ENCODE measurements around the gene PIK3R3.

PIK3R3 gene

GRCh38 chr1:46132529-46133180, at the start of gene PIK3R3:
TSS of gene PIK3R3 (minus strand) at chr1:46132629. CDS start at chr1:46131952, 677 bp downstream.
- peak; percentile 97 for DNase-seq (ENCODE audit: low spot score)

- no peak for DNase-seq (ENCODE audit: low spot score)
Observed at GRCh38 chr1:46181343-46182260, 49.2 kb upstream of the PIK3R3 start.

- no peak for DNase-seq (ENCODE audit: low spot score)
Observed at GRCh38 chr1:46180082-46180616, 47.7 kb upstream of the PIK3R3 start.

GRCh38 chr1:46179138-46180081, 47.0 kb upstream of the PIK3R3 start:
- DNase-seq (ENCODE audit: low spot score) = peak; percentile 95

- no peak for DNase-seq (ENCODE audit: low spot score)
Observed at GRCh38 chr1:46176211-46176865, 43.9 kb upstream of the PIK3R3 start, which contains the start of gene P3R3URF. TSS of gene P3R3URF (minus strand) at chr1:46176488. CDS start at chr1:46176471, 17 bp downstream.

GRCh38 chr1:46175243-46175642, 42.8 kb upstream of the PIK3R3 start:
- DNase-seq (ENCODE audit: low spot score) = no peak

GRCh38 chr1:46174448-46175231, 42.2 kb upstream of the PIK3R3 start, which contains the start of gene TSPAN1:
TSS of gene TSPAN1 (plus strand) at chr1:46175087. CDS start at chr1:46181108, 6,021 bp downstream.
- DNase-seq (ENCODE audit: low spot score) = no peak

- no peak for DNase-seq (ENCODE audit: low spot score)
Observed at GRCh38 chr1:46173361-46173856, 41.0 kb upstream of the PIK3R3 start.

- DNase-seq (ENCODE audit: low spot score) = no peak
Observed at GRCh38 chr1:46172321-46172720, 39.9 kb upstream of the PIK3R3 start.

- no peak for DNase-seq (ENCODE audit: low spot score)
Observed at GRCh38 chr1:46171871-46172270, 39.4 kb upstream of the PIK3R3 start.

GRCh38 chr1:46171351-46171750, 38.9 kb upstream of the PIK3R3 start:
- DNase-seq (ENCODE audit: low spot score) = no peak

GRCh38 chr1:46169811-46170454, 37.5 kb upstream of the PIK3R3 start:
- no peak for DNase-seq (ENCODE audit: low spot score)

- DNase-seq (ENCODE audit: low spot score) = no peak
Observed at GRCh38 chr1:46168477-46168876, 36.0 kb upstream of the PIK3R3 start.

GRCh38 chr1:46166521-46167462, 34.4 kb upstream of the PIK3R3 start:
- DNase-seq (ENCODE audit: low spot score) = no peak

- DNase-seq (ENCODE audit: low spot score) = no peak
Observed at GRCh38 chr1:46160212-46160611, 27.8 kb upstream of the PIK3R3 start.

- no peak for DNase-seq (ENCODE audit: low spot score)
Observed at GRCh38 chr1:46159516-46159915, 27.1 kb upstream of the PIK3R3 start.

GRCh38 chr1:46158312-46159281, 26.2 kb upstream of the PIK3R3 start:
- no peak for DNase-seq (ENCODE audit: low spot score)
